ENCODE data around the gene DAPK1.

DNA sequence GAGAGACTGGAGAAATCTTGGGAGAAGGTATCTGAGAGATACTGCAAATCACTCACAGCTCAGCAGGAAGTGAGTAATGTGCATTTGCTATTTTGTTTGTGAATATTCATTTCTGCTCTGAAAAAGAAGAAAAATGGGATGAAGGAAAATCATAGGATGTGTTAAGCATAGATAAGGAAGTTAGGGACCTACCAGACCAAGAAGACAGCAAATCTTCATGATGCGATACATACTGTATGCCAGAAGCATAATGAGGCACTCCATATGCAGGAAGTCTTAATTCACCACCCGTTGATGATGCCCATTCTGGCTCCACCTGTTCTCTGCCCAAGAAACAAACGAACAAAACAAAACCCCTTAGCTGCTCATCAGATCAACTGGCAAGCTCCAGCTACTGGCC, 6.1 kb upstream of the DAPK1 start:
- no peak for TF ChIP-seq ESRRG (CRISPR knock-in tag; IDR thresholded peaks at IDR 0.05)
- TF ChIP-seq ZNF565 (CRISPR knock-in tag; conservative IDR thresholded peaks at IDR 0.05; ENCODE audit: low read depth), result no peak
- TF ChIP-seq GLIS3 (CRISPR knock-in tag; IDR thresholded peaks at IDR 0.05), result no peak
- TF ChIP-seq, protein P1, sequence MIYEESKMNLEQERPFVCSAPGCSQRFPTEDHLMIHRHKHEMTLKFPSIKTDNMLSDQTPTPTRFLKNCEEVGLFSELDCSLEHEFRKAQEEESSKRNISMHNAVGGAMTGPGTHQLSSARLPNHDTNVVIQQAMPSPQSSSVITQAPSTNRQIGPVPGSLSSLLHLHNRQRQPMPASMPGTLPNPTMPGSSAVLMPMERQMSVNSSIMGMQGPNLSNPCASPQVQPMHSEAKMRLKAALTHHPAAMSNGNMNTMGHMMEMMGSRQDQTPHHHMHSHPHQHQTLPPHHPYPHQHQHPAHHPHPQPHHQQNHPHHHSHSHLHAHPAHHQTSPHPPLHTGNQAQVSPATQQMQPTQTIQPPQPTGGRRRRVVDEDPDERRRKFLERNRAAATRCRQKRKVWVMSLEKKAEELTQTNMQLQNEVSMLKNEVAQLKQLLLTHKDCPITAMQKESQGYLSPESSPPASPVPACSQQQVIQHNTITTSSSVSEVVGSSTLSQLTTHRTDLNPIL (CRISPR knock-in tag; IDR thresholded peaks at IDR 0.05; ENCODE audit: low read depth), result no peak
- no peak for TF ChIP-seq ZC3H10 (CRISPR knock-in tag; IDR thresholded peaks at IDR 0.05)

Measured in SK-N-SH treated with all-trans-retinoic acid at 6 μM for 48 hours (cell line).